ENCODE data around the gene EMX2.
"Not testable (repeated sequence)": the region's sequence is repeated elsewhere in the genome, so short reads cannot be mapped to it uniquely, and the experiment has no call there.

Gene EMX2

DNA sequence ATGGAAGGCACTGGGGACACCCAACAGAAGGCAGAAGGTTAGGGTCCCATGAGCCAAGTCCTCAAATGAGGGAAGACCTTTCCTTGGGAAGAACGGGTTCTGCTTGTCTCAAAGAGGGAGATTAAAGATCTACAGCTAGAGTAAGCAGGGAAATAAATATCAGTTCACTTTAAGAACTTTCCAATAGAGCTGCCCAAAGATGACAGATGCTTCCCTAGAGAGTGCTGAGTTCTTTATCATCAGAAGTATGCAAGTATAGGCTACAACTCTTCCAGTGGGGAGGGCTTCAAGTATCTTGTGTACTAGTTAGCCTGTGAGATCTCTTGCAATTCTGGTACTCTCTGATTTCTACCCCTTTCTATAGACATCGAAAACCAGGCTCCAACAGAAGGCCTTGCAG is 39.4 kb downstream of the EMX2 start:
- Histone ChIP-seq H3K36me3 (ENCODE audit: low read length) (no peaks in the 10 kb centered on the region), H3K9me2 (replicated peaks; ENCODE audit: insufficient read depth, low read length) (no peaks in the 10 kb centered on the region), H3K9me3 (ENCODE audit: insufficient read depth, low read length) (no peaks in the 10 kb centered on the region), H4K20me1 (ENCODE audit: low read depth, low read length) (no peaks in the 10 kb centered on the region), H3K9ac (ENCODE audit: low read length) (no peak overlapping the region), H3K4me3 (ENCODE audit: insufficient read depth, low read length, poor library complexity, severe bottlenecking) (no peak overlapping the region), H3K79me2 (ENCODE audit: insufficient read depth, low read length) (no peaks in the 10 kb centered on the region), H3K4me2 (ENCODE audit: low read depth, low read length, poor library complexity, severe bottlenecking) (no peak overlapping the region), H3K27ac (ENCODE audit: low read depth, low read length) (no peak overlapping the region), H3F3A (ENCODE audit: insufficient read depth) (no peaks in the 10 kb centered on the region), H2AFZ (ENCODE audit: low read depth, low read length, severe bottlenecking) (no peak overlapping the region), H3K27me3 (ENCODE audit: low read length) (no peaks in the 10 kb centered on the region)
- TF ChIP-seq, protein P1, sequence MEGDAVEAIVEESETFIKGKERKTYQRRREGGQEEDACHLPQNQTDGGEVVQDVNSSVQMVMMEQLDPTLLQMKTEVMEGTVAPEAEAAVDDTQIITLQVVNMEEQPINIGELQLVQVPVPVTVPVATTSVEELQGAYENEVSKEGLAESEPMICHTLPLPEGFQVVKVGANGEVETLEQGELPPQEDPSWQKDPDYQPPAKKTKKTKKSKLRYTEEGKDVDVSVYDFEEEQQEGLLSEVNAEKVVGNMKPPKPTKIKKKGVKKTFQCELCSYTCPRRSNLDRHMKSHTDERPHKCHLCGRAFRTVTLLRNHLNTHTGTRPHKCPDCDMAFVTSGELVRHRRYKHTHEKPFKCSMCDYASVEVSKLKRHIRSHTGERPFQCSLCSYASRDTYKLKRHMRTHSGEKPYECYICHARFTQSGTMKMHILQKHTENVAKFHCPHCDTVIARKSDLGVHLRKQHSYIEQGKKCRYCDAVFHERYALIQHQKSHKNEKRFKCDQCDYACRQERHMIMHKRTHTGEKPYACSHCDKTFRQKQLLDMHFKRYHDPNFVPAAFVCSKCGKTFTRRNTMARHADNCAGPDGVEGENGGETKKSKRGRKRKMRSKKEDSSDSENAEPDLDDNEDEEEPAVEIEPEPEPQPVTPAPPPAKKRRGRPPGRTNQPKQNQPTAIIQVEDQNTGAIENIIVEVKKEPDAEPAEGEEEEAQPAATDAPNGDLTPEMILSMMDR (IDR thresholded peaks at IDR 0.05; ENCODE audit: insufficient read depth, low read length, poor library complexity, severe bottlenecking): no peak
- TF ChIP-seq EZH2phosphoT487 (conservative IDR thresholded peaks at IDR 0.05; ENCODE audit: low read length): no peak

- not testable (repeated sequence) for H3K27me3 ChIP-seq (ENCODE audit: low read length); H3K4me2 ChIP-seq (ENCODE audit: low read depth, low read length, poor library complexity, severe bottlenecking); H3K9me3 ChIP-seq (ENCODE audit: insufficient read depth, low read length); H3F3A ChIP-seq (ENCODE audit: insufficient read depth); H3K9me2 ChIP-seq (replicated peaks; ENCODE audit: insufficient read depth, low read length); H3K36me3 ChIP-seq (ENCODE audit: low read length); H3K79me2 ChIP-seq (ENCODE audit: insufficient read depth, low read length); H3K27ac ChIP-seq (ENCODE audit: low read depth, low read length); H2AFZ ChIP-seq (ENCODE audit: low read depth, low read length, severe bottlenecking); H4K20me1 ChIP-seq (ENCODE audit: low read depth, low read length); H3K9ac ChIP-seq (ENCODE audit: low read length); H3K4me3 ChIP-seq (ENCODE audit: insufficient read depth, low read length, poor library complexity, severe bottlenecking)
Measured at GRCh38 chr10:117584831-117585230, 42.3 kb downstream of the EMX2 start.

- Histone ChIP-seq H3K79me2 (ENCODE audit: insufficient read depth, low read length) (no peaks in the 10 kb centered on the region), H3K36me3 (ENCODE audit: low read length) (no peaks in the 10 kb centered on the region), H2AFZ (ENCODE audit: low read depth, low read length, severe bottlenecking) (no peak overlapping the region), H3K9me3 (ENCODE audit: insufficient read depth, low read length) (no peaks in the 10 kb centered on the region), H3K4me3 (ENCODE audit: insufficient read depth, low read length, poor library complexity, severe bottlenecking) (no peak overlapping the region), H3F3A (ENCODE audit: insufficient read depth) (no peaks in the 10 kb centered on the region), H3K9ac (ENCODE audit: low read length) (no peak overlapping the region), H3K27ac (ENCODE audit: low read depth, low read length) (no peak overlapping the region), H4K20me1 (ENCODE audit: low read depth, low read length) (no peaks in the 10 kb centered on the region), H3K4me2 (ENCODE audit: low read depth, low read length, poor library complexity, severe bottlenecking) (no peak overlapping the region), H3K9me2 (replicated peaks; ENCODE audit: insufficient read depth, low read length) (no peaks in the 10 kb centered on the region), H3K27me3 (ENCODE audit: low read length) (no peaks in the 10 kb centered on the region)
- TF ChIP-seq EZH2phosphoT487 (conservative IDR thresholded peaks at IDR 0.05; ENCODE audit: low read length): no peak
- TF ChIP-seq, protein P1 (IDR thresholded peaks at IDR 0.05; ENCODE audit: insufficient read depth, low read length, poor library complexity, severe bottlenecking): no peak
Measured at GRCh38 chr10:117587036-117587435, 44.5 kb downstream of the EMX2 start.

DNA sequence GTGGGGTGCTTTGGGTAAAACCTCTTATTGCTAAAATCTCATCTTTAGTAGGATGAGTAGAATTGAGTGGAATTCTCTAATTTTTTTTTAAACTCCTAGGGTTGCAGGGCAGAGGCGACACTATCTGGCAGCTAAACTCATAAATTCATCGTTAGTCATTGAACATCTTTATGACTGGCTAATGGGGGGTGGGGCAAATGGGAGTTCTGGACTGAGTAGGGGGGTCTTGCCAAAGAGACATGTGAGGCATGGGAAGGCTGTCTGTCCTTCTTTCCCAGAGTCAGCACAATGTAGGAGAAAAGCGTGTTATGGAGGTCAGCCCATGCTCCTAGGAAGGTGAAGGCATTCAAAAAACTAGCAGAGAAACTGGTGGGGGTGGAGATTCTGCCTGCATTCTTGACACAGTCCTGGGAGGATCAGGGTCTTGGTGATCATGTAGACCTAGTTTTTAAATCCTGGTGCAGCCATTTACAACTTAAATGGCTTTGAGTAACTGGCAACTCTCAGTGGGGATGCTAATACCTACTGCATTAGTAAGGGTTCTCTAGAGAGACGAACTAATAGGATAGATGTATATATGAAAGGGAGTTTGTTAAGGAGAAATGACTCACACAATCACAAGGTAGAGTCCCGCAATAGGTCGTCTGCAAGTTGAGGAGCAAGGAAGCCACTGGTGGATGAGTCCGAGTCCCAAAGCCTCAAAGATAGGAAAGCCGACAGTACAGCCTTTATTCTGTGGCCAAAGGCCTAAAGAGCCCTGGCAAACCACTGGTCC is 47.7 kb downstream of the EMX2 start:
- TF ChIP-seq, protein P1 (IDR thresholded peaks at IDR 0.05; ENCODE audit: insufficient read depth, low read length, poor library complexity, severe bottlenecking): no peak
- no peak for TF ChIP-seq EZH2phosphoT487 (conservative IDR thresholded peaks at IDR 0.05; ENCODE audit: low read length)
- Histone ChIP-seq H3K9me2 (replicated peaks; ENCODE audit: insufficient read depth, low read length) (no peaks in the 10 kb centered on the region), H4K20me1 (ENCODE audit: low read depth, low read length) (no peaks in the 10 kb centered on the region), H3K4me2 (ENCODE audit: low read depth, low read length, poor library complexity, severe bottlenecking) (no peak overlapping the region), H2AFZ (ENCODE audit: low read depth, low read length, severe bottlenecking) (no peak overlapping the region), H3K27ac (ENCODE audit: low read depth, low read length) (no peak overlapping the region), H3K9me3 (ENCODE audit: insufficient read depth, low read length) (no peaks in the 10 kb centered on the region), H3K36me3 (ENCODE audit: low read length) (no peaks in the 10 kb centered on the region), H3K9ac (ENCODE audit: low read length) (no peak overlapping the region), H3K27me3 (ENCODE audit: low read length) (no peaks in the 10 kb centered on the region), H3F3A (ENCODE audit: insufficient read depth) (no peaks in the 10 kb centered on the region), H3K4me3 (ENCODE audit: insufficient read depth, low read length, poor library complexity, severe bottlenecking) (no peak overlapping the region), H3K79me2 (ENCODE audit: insufficient read depth, low read length) (no peaks in the 10 kb centered on the region)
